A673 (cell line): ENCODE measurements around the gene MPV17. TPM values are rescaled to one million over a fixed set of nuclear protein-coding genes. Genes with fewer than 3 reads are reported as not detected.
A peak's percentile ranks its signal among the peaks of the same experiment; 100 is the strongest.

Source experiments
- BruUV-seq: library from RNA; stranded (reverse); fragments of 400-500 nt; replicated peaks from 2 replicates; lab custom pipeline; 2021; lab: Mats Ljungman, UMichigan
- CTCF ChIA-PET: fragments of 300-600 bp; sonication (Branson Sonifier 250); formaldehyde crosslinking; loops from one replicate; lab custom pipeline; 2022; ENCODE audit warnings: antibody characterized with exemption; lab: Charles Lee
- POLR2A ChIA-PET: fragments of 300-600 bp; sonication (Branson Sonifier 250); formaldehyde crosslinking; loops from one replicate; lab custom pipeline; 2022; ENCODE audit warnings: antibody characterized with exemption; ENCODE audit not compliant: low non-redundant PET; lab: Charles Lee
- DNase-seq: peaks from one replicate; pipeline ENCODE4 v3.0.0-alpha.2; 2015; ENCODE audit warnings: low spot score
- H3K27ac ChIP-seq: fragments of 200-600 bp; sonication (generic); 2 replicates; pipeline ENCODE4 v1.5.1; 2016; ENCODE audit warnings: mixed run types, low read depth, mild to moderate bottlenecking, mixed read lengths, antibody characterized with exemption, low read length; ENCODE audit not compliant: poor library complexity, severe bottlenecking
- H3K27me3 ChIP-seq: fragments of 200-600 bp; sonication (generic); replicated peaks from 2 replicates; pipeline ENCODE4 v1.6.1; 2017; ENCODE audit warnings: mixed run types, low read depth, mild to moderate bottlenecking, mixed read lengths, antibody characterized with exemption, low read length; ENCODE audit not compliant: insufficient read depth, poor library complexity
- H3K36me3 ChIP-seq: fragments of 200-600 bp; sonication (generic); 2 replicates; pipeline ENCODE4 v1.6.1; 2016; ENCODE audit warnings: mixed run types, mild to moderate bottlenecking, mixed read lengths, antibody characterized with exemption, low read length; ENCODE audit not compliant: insufficient read depth, poor library complexity, severe bottlenecking
- H3K4me1 ChIP-seq: fragments of 200-600 bp; sonication (generic); 2 replicates; pipeline ENCODE4 v1.6.1; 2017; ENCODE audit warnings: mixed run types, mild to moderate bottlenecking, mixed read lengths, antibody characterized with exemption, low read length; ENCODE audit not compliant: insufficient read depth, poor library complexity, severe bottlenecking
- H3K4me3 ChIP-seq: fragments of 200-600 bp; sonication (generic); 2 replicates; pipeline ENCODE4 v1.5.1; 2016; ENCODE audit warnings: low read depth, mixed run types, mild to moderate bottlenecking, mixed read lengths, low read length; ENCODE audit not compliant: poor library complexity, severe bottlenecking
- H3K9me3 ChIP-seq: fragments of 200-600 bp; sonication (generic); 2 replicates; pipeline ENCODE4 v1.6.1; 2016; ENCODE audit warnings: mixed run types, low read depth, mild to moderate bottlenecking, mixed read lengths, antibody characterized with exemption, low read length; ENCODE audit not compliant: poor library complexity, severe bottlenecking
- EZH2 ChIP-seq: fragments of 200-600 bp; sonication (generic); IDR thresholded peaks from 2 replicates; pipeline ENCODE4 v1.6.1; 2017; ENCODE audit warnings: borderline replicate concordance, low read depth, mild to moderate bottlenecking, mixed read lengths, antibody characterized with exemption, low read length; ENCODE audit not compliant: poor library complexity, severe bottlenecking
- intact Hi-C: fragments of 100-400 bp; cut with micrococcal nuclease; formaldehyde crosslinking; loops from one replicate; pipeline ENCODE4 v1.10.0; 2022; ENCODE audit not compliant: unreplicated experiment
- total RNA-seq: library from RNA; stranded (reverse); gene quantifications from 2 replicates; pipeline ENCODE4 v1.2.3, GENCODE V29; 2021
- TF ChIP-seq, protein P1 (sequence below): fragments of 300-800, 200-600 bp; sonication (generic); conservative IDR thresholded peaks from 2 replicates; pipeline ENCODE4 v1.5.1; 2017; ENCODE audit warnings: low read depth, mild to moderate bottlenecking, antibody characterized with exemption, low read length, moderate library complexity, mixed read lengths

The MPV17 gene
- total RNA-seq, 1 experiment from 2014 or later, result 66.3 TPM

DNA sequence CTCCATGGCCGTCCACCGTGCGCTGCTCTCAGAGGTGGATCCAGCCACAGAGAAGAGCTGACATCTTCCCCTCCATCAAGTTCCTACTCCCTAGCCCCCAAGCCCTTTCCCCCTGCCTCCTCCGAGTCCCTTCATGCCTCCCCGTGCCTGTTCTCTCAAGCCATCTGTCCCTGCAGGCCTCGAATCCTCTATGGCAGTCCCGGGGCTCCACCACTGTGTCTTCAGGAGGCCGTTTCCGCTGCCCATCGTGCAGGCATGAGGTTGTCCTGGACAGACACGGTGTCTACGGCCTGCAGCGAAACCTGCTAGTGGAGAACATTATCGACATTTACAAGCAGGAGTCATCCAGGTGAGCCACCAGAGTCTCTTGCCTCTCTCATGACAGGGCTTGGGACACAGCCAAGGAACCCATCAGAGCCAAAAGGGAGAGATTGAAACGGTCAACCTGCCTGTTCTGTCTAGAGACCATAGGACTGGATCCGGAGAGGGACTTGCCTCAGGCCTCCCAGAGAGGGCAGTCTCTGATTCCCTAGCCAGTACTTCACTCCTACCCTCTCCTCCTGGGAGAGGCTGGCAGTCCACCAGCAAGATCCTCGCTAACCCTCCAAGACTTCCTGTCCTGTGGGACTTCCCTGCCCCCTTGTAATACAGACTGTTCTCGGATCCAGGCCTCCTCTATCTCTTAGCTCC is 24.4 kb downstream of the MPV17 start:
- TF ChIP-seq EZH2, result no peak
- TF ChIP-seq, protein P1, sequence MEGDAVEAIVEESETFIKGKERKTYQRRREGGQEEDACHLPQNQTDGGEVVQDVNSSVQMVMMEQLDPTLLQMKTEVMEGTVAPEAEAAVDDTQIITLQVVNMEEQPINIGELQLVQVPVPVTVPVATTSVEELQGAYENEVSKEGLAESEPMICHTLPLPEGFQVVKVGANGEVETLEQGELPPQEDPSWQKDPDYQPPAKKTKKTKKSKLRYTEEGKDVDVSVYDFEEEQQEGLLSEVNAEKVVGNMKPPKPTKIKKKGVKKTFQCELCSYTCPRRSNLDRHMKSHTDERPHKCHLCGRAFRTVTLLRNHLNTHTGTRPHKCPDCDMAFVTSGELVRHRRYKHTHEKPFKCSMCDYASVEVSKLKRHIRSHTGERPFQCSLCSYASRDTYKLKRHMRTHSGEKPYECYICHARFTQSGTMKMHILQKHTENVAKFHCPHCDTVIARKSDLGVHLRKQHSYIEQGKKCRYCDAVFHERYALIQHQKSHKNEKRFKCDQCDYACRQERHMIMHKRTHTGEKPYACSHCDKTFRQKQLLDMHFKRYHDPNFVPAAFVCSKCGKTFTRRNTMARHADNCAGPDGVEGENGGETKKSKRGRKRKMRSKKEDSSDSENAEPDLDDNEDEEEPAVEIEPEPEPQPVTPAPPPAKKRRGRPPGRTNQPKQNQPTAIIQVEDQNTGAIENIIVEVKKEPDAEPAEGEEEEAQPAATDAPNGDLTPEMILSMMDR, result no peak
- no TSS peak for BruUV-seq
- H3K9me3 ChIP-seq, result no peaks in the 10 kb centered on the region
- intact Hi-C loops, result no loop called here
- H3K27ac ChIP-seq, result no peak overlapping the region
- ChIA-PET POLR2A (no interaction called here), CTCF (no interaction called here)
- H3K36me3 ChIP-seq, result no peaks in the 10 kb centered on the region
- H3K27me3 ChIP-seq, result no peaks in the 10 kb centered on the region
- no peak overlapping the region for H3K4me3 ChIP-seq
- peaks cover 4% of the 10 kb centered on the region for H3K4me1 ChIP-seq
- no peak for DNase-seq

DNA sequence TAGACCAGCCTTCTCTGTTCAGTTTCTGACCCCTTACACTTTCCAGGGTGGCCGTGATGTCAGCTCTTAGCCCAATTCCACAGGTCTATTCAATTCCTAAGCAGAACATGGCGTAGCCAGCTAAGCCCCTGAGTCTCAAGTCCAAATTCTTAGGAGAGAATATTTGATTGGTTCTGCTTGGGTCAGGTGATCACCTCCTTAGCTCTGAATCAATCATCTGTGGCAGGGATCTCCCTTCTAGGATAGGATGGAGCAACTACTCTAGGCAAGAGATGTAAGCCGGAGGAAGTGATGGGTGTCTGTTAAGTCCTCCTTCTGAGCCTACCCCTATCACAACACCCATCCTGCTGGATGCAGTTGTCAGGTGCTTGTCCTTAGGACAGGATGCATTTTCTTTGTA is 25.7 kb downstream of the MPV17 start:
- ChIA-PET POLR2A (interaction anchor here (0.6 kb wide), 1 partner anchor 159 kb away, joined by 3 read pairs; no protein-coding TSS in a partner anchor), CTCF (interaction anchor here (1.1 kb wide), 1 partner anchor 106 kb away, joined by 4 read pairs; no protein-coding TSS in a partner anchor)
- TF ChIP-seq, protein P1, result no peak
- TF ChIP-seq EZH2, result no peak
- Histone ChIP-seq H3K9me3 (no peaks in the 10 kb centered on the region), H3K27ac (no peak overlapping the region), H3K36me3 (no peaks in the 10 kb centered on the region), H3K4me1 (peaks cover 11% of the 10 kb centered on the region), H3K4me3 (no peak overlapping the region), H3K27me3 (no peaks in the 10 kb centered on the region)
- intact Hi-C loops, result no loop called here
- no peak for DNase-seq
- no TSS peak for BruUV-seq

DNA sequence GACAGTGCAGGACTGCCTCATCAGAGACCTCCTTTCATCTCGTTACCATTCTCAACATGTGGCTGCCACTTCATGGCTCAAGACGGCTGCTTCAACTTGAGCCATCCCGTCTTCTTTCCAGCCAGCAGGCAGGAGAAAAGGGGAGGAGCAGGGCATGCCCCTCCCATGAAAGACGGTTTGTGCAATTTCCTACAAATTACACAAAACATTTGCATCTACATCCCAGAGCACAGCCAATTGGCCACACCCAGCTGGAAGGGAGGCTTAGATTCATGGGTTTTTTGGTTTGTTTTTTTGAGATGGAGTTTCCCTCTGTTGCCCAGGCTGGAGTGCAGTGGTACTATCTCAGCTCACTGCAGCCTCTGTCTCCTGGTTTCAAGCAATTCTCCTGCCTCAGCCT is 26.4 kb downstream of the MPV17 start:
- no TSS peak for BruUV-seq
- H3K4me1 ChIP-seq, result peaks cover 11% of the 10 kb centered on the region
- no peak overlapping the region for H3K4me3 ChIP-seq
- ChIA-PET POLR2A (no interaction called here), CTCF (interaction anchor here (1.1 kb wide), 1 partner anchor 105 kb away, joined by 4 read pairs; no protein-coding TSS in a partner anchor)
- intact Hi-C loops, result no loop called here
- no peak overlapping the region for H3K27ac ChIP-seq
- peak; percentile 30 for DNase-seq
- H3K9me3 ChIP-seq, result no peaks in the 10 kb centered on the region
- no peaks in the 10 kb centered on the region for H3K27me3 ChIP-seq
- H3K36me3 ChIP-seq, result no peaks in the 10 kb centered on the region
- no peak for TF ChIP-seq EZH2
- TF ChIP-seq, protein P1, result no peak
